ENCODE measurements around the gene ALDH18A1.

GRCh38 chr10:95610727-95611126 is 45.8 kb downstream of the ALDH18A1 start:
- no peak for TF ChIP-seq CTCF (IDR thresholded peaks at IDR 0.05)
- TF ChIP-seq POLR2A (IDR thresholded peaks at IDR 0.05) = no peak
